Endothelial cell (in vitro differentiated cells): ENCODE results near the gene C10orf71. TPM values are rescaled to one million over a fixed set of nuclear protein-coding genes. Genes with fewer than 3 reads are reported as not detected.

Source experiments
- DNase-seq: peaks from one replicate; pipeline ENCODE4 v3.0.0; 2021; ENCODE audit warnings: low spot score
- H3K27ac Mint-ChIP-seq: one replicate; pipeline ENCODE4 v1.8.0; 2021; ENCODE audit warnings: mixed read lengths, inconsistent platforms; ENCODE audit not compliant: unreplicated experiment
- H3K27me3 Mint-ChIP-seq: one replicate; pipeline ENCODE4 v1.8.0; 2021; ENCODE audit warnings: mild to moderate bottlenecking, moderate library complexity, mixed read lengths, inconsistent platforms; ENCODE audit not compliant: unreplicated experiment
- H3K36me3 Mint-ChIP-seq: one replicate; pipeline ENCODE4 v1.8.0; 2021; ENCODE audit warnings: mild to moderate bottlenecking, low read depth, mixed read lengths, inconsistent platforms; ENCODE audit not compliant: unreplicated experiment
- H3K4me1 Mint-ChIP-seq: one replicate; pipeline ENCODE4 v1.8.0; 2021; ENCODE audit warnings: mild to moderate bottlenecking, mixed read lengths, inconsistent platforms; ENCODE audit not compliant: unreplicated experiment
- H3K4me3 Mint-ChIP-seq: one replicate; pipeline ENCODE4 v1.8.0; 2021; ENCODE audit warnings: mild to moderate bottlenecking, mixed read lengths, inconsistent platforms; ENCODE audit not compliant: unreplicated experiment
- H3K9me3 Mint-ChIP-seq: one replicate; pipeline ENCODE4 v1.8.0; 2021; ENCODE audit warnings: mixed read lengths, inconsistent platforms; ENCODE audit not compliant: unreplicated experiment
- CTCF ChIP-seq: fragments of 200-600 bp; sonication (generic); IDR thresholded peaks from one replicate; pipeline ENCODE4 v1.5.0; 2021; ENCODE audit warnings: antibody characterized with exemption; ENCODE audit not compliant: unreplicated experiment
- total RNA-seq: library from RNA; stranded (reverse); fragmentation: NEBNext Ultra II Directional; extraction: Animal tissue kit (Norgen Biotek cat#: 25700); gene quantifications from one replicate; pipeline ENCODE4 v1.2.1, GENCODE V29; 2021; ENCODE audit not compliant: unreplicated experiment

C10orf71 gene
- total RNA-seq, 1 donor from 2014 or later = not detected

DNA sequence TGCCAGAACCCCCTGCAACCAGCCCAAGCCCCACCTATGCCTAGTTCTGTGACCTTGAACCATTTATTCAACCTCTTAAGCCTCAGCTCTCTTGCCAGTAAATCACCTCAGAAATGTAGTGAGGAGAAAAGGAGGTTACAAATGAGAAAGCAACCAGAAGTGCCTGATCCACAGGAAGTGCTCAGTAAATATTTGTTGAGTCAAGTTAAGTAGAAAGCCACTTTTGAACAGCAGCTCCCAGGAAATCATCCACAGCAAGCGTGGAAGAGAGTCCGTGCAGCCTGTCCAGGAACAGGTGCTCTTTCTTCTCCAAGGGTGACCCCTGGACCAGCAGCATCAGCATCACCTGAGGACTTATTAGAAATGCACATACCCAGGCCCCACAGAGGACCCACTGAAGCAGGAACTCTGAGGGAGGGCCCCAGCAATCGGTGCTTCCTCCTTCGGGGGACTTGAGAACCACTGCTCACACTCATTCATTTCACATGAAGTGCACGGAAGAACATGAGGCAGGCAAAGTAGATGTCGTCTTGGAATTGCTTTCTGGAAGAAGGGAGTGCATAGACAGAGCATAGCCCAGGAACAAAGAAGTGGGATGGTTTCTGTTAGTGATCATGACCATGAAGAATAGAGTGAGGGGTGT, 6.3 kb upstream of the C10orf71 start:
- Mint-ChIP-seq H3K36me3 (no peaks in the 10 kb centered on the region), H3K4me3 (no peak overlapping the region), H3K9me3 (no peaks in the 10 kb centered on the region), H3K4me1 (peaks cover 44% of the 10 kb centered on the region), H3K27me3 (no peaks in the 10 kb centered on the region), H3K27ac (no peak overlapping the region)
- no peak for TF ChIP-seq CTCF
- DNase-seq = no peak

GRCh38 chr10:49293208-49293603, 5.8 kb upstream of the C10orf71 start:
- no peak for DNase-seq
- no peaks in the 10 kb centered on the region for H3K27me3 Mint-ChIP-seq
- no peak for TF ChIP-seq CTCF
- H3K36me3 Mint-ChIP-seq = no peaks in the 10 kb centered on the region
- H3K4me1 Mint-ChIP-seq = peaks cover 44% of the 10 kb centered on the region
- H3K27ac Mint-ChIP-seq = no peak overlapping the region
- no peak overlapping the region for H3K4me3 Mint-ChIP-seq
- H3K9me3 Mint-ChIP-seq = no peaks in the 10 kb centered on the region

GRCh38 chr10:49294731-49295130, 4.2 kb upstream of the C10orf71 start:
- Mint-ChIP-seq H3K4me1 (peaks cover 45% of the 10 kb centered on the region), H3K36me3 (no peaks in the 10 kb centered on the region), H3K4me3 (no peak overlapping the region), H3K27ac (no peak overlapping the region), H3K27me3 (peaks cover 2% of the 10 kb centered on the region), H3K9me3 (no peaks in the 10 kb centered on the region)
- no peak for TF ChIP-seq CTCF
- DNase-seq = no peak

DNA sequence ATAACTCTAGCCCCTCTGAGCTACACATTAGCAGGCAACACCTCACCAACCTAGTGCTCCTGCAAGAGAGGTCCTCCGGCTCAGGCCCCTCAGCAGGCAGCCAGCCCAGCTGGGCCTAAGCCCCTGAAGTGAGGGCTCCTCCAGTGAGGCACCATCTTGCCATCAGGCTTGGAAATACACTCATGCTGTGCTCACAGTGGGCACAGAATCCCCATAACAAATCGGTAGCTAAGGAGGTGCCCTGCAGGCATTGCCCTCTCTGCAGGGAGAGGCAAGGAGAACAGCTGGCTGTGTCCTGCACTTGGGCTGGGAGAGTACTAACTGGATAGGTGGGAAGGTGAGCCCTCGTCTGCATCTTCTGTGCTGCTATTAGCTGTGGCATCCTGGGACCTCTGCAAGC, 3.7 kb upstream of the C10orf71 start:
- H3K36me3 Mint-ChIP-seq = no peaks in the 10 kb centered on the region

DNA sequence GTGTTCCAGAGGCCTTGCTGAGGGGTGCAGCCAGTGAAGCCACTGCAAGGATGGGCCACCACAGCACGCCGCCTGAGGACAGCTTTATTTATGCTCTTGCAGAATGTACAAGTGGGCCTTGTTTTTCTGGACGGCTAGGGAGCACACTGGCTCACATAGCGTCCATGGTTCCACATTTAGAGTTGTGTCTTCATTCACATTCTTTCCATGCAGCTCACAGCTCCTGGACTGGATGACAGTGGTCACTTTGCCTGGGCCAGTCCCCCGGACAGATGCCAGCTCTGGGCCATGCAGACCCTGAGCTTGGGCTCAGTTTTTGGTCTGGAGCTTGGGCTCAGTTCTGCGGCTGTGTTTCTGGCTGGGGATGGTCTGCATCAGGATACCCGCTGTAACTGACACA, 2.6 kb upstream of the C10orf71 start:
- Mint-ChIP-seq H3K27ac (no peak overlapping the region), H3K4me1 (peaks cover 28% of the 10 kb centered on the region)

More for the DNA sequence above, 3.7 kb upstream of the C10orf71 start:
- peaks cover 39% of the 10 kb centered on the region for H3K4me1 Mint-ChIP-seq
- H3K27ac Mint-ChIP-seq = no peak overlapping the region
- DNase-seq = no peak
- H3K27me3 Mint-ChIP-seq = peaks cover 2% of the 10 kb centered on the region
- H3K4me3 Mint-ChIP-seq = no peak overlapping the region
- TF ChIP-seq CTCF = no peak
- H3K9me3 Mint-ChIP-seq = no peaks in the 10 kb centered on the region

More for the DNA sequence above, 2.6 kb upstream of the C10orf71 start:
- TF ChIP-seq CTCF = no peak
- H3K9me3 Mint-ChIP-seq = no peaks in the 10 kb centered on the region
- no peak for DNase-seq
- peaks cover 2% of the 10 kb centered on the region for H3K27me3 Mint-ChIP-seq
- no peaks in the 10 kb centered on the region for H3K36me3 Mint-ChIP-seq
- no peak overlapping the region for H3K4me3 Mint-ChIP-seq
